ENCODE results near the gene FHAD1. TPM values are rescaled to one million over a fixed set of nuclear protein-coding genes. Genes with fewer than 3 reads are reported as not detected.
A peak's percentile ranks its signal among the peaks of the same experiment; 100 is the strongest.

The FHAD1 gene
- total and polyA plus RNA-seq, 2 of the 13 experiments (the other 11 are each of a cell fraction or from before 2014, with no cell fraction given) = not detected

- TF ChIP-seq ZNF687 (CRISPR knock-in tag; IDR thresholded peaks at IDR 0.05) (peak; percentile 56), XRCC5 (optimal IDR thresholded peaks at IDR 0.05; ENCODE audit: low read length) (peak; percentile 35), RAD21 (CRISPR knock-in tag; IDR thresholded peaks at IDR 0.05) (peak; percentile 93), YY1 (IDR thresholded peaks at IDR 0.05; ENCODE audit: insufficient read depth, insufficient replicate concordance, low read depth, low read length) (peak; percentile 7), FOXP4 (CRISPR knock-in tag; IDR thresholded peaks at IDR 0.05) (0 out of 2 replicates have a peak, but pooled peaks have one; percentile 27), THAP8 (CRISPR knock-in tag; IDR thresholded peaks at IDR 0.05; ENCODE audit: borderline replicate concordance) (no peak), ZNF460 (CRISPR knock-in tag; IDR thresholded peaks at IDR 0.05; ENCODE audit: borderline replicate concordance) (peak; percentile 37; the same call in 1 of the 2 replicates)
Observed at GRCh38 chr1:15430787-15431570, 184.0 kb downstream of the FHAD1 start (continued).

All from HepG2 (cell line).